Heart left ventricle (tissue), 16 donors: ENCODE data around the gene CHCT1. TPM values are rescaled to one million over a fixed set of nuclear protein-coding genes. Genes with fewer than 3 reads are reported as not detected.
A peak's percentile ranks its signal among the peaks of the same experiment; 100 is the strongest.

Experiments
- ATAC-seq, 4 donors: fragments of 200-7000 bp; cut with Tn5 transposase; one replicate each; pipeline ENCODE4 v1.9.1; 2020 to 2022; ENCODE audit warnings: moderate library complexity in 4 of 4, mild to moderate bottlenecking in 3 of 4, moderate number of reproducible peaks in 1 of 4
- DNase-seq, 5 donors: peaks; one replicate each; pipeline ENCODE4 v3.0.0-alpha.2; 2020
- H3K27ac ChIP-seq, 12 donors: fragments of 200-600 bp; sonication (generic) in 4 of 12; one replicate each; pipeline versions ENCODE4 v1.5.0 to v1.8.0; 2016 to 2022; ENCODE audit warnings: mild to moderate bottlenecking in 2 of 12
- H3K27me3 ChIP-seq, 9 donors: fragments of 200-600 bp; sonication (generic) in 2 of 9; one replicate each; pipeline versions ENCODE4 v1.5.1 to v1.8.0; 2016 to 2022; ENCODE audit warnings: mild to moderate bottlenecking in 3 of 9
- H3K36me3 ChIP-seq, 9 donors: fragments of 200-600 bp; sonication (generic) in 2 of 9; one replicate each; pipeline versions ENCODE4 v1.5.0 to v1.8.0; 2018 to 2022; ENCODE audit warnings: mild to moderate bottlenecking in 2 of 9
- H3K4me1 ChIP-seq, 12 donors: fragments of 200-600 bp; sonication (generic) in 4 of 12; one replicate each; pipeline versions ENCODE4 v1.5.0 to v1.8.0; 2016 to 2022; ENCODE audit warnings: mild to moderate bottlenecking in 3 of 12
- H3K4me3 ChIP-seq, 12 donors: fragments of 200-600 bp; sonication (generic) in 4 of 12; one replicate each; pipeline versions ENCODE4 v1.5.0 to v1.8.0; 2017 to 2022; ENCODE audit warnings: mild to moderate bottlenecking in 9 of 12, moderate library complexity in 4 of 12
- H3K9me3 ChIP-seq, 12 donors: fragments of 200-600 bp; sonication (generic) in 4 of 12; one replicate each; pipeline versions ENCODE4 v1.5.0 to v1.8.0; 2016 to 2022; ENCODE audit warnings: mild to moderate bottlenecking in 1 of 12
- CTCF ChIP-seq, 12 donors: fragments of 200-600 bp; sonication (generic) in 4 of 12; IDR thresholded peaks; one replicate each; pipeline versions ENCODE4 v1.5.0 to v1.8.0; 2018 to 2022; ENCODE audit warnings: antibody characterized with exemption in 12 of 12, mild to moderate bottlenecking in 5 of 12
- POLR2A ChIP-seq, 2 donors: fragments of 450-650 bp; IDR thresholded peaks; one replicate each; pipeline ENCODE4 v1.6.1; 2017; ENCODE audit warnings: antibody characterized with exemption in 2 of 2, mild to moderate bottlenecking in 2 of 2, moderate library complexity in 2 of 2
- WGBS, 4 donors: extraction: QIAGEN DNeasy Blood & Tissue Kit in 2 of 4; methylation state at CpG; one replicate each; pipeline versions ENCODE4 v1.1.5 to v1.1.7; 2013 to 2018; 5-methylcytosine and 5-hydroxymethylcytosine counted together
- intact Hi-C, 10 donors: fragments of 100-400 bp; cut with DNase I; formaldehyde crosslinking; loops; one replicate each; pipeline versions ENCODE4 v1.11.1 to v1.14.2; 2022
- polyA plus RNA-seq, 2 donors: library from polyadenylated mRNA; stranded (reverse); fragments of 200-250 nt; gene quantifications; one replicate each; pipeline ENCODE4 v1.2.3, GENCODE V29; 2013
- total RNA-seq, 9 donors: library from RNA; depleted of rRNA in 2 of 9; stranded (reverse); fragments of >200 nt in 2 of 9; fragmentation: NEBNext Ultra II Directional in 3 of 9; extraction: Animal tissue kit (Norgen Biotek cat#: 25700) in 3 of 9; gene quantifications; one replicate each; pipeline versions ENCODE4 v1.1.0 to v1.2.4, GENCODE V29; 2016 to 2023
- donor health status: ischemic (EF 13 %, LVEDD 7.1; RV severe dilation, severe dysfunction).
- donor health status: healthy with polysubstance abuse.
- donor health status: DM: no; HTN: yes; CAD: no.
- donor health status: DM: no; HTN: no; CAD: no.
- donor health status: ischemic (EF 25% LVEDD 6.9; RV normal size, moderate dysfunction).
- donor health status: ischemic (EF 25% LVEDD 5.7; RV mildly dilated, moderate dysfunction).
- donor health status: healthy.
- donor health status: DM: yes; HTN: yes; CAD: no.
- donor health status: ischemic (EF 35%, LVEDD 5.7; RV mildly dilated, moderate dysfunction).
- donor health status: nonischemic (EF 11% LVEDD 7.7; RV severe dilation, severe dysfunction).
- donor health status: DM: yes; HTN: yes; CAD: no.
- donor health status: PGD.
- donor health status: ischemic (EF 29% LVEDD 5.4; RV normal size, mild dysfunction).
- donor health status: nonischemic (EF 23%, LVEDD 6.1; RV moderate dilation, normal function).

CHCT1 gene
- total and polyA plus RNA-seq, 11 donors = 0.27 TPM; not detected in 10

- Histone ChIP-seq H3K36me3 (peaks cover 0 to 100% (median 97%) of the 10 kb centered on the region in 9 donors), H3K27me3 (no peaks in the 10 kb centered on the region), H3K9me3 (no peaks in the 10 kb centered on the region), H3K27ac (no peak overlapping the region), H3K4me1 (peaks cover 0 to 6% (median 0%) of the 10 kb centered on the region in 12 donors), H3K4me3 (no peak overlapping the region)
- TF ChIP-seq CTCF (IDR thresholded peaks at IDR 0.05) (no peak), POLR2A (IDR thresholded peaks at IDR 0.05) (no peak)
- no peak for ATAC-seq
- 94 to 97% (median 96%) methylated on average over 1 of the region's 1 CpG for WGBS, 4 donors
- intact Hi-C loops = loop anchor here in 5 of 10 donors (10.0 kb wide), 2 partner anchors 173 to 183 kb away; no protein-coding TSS in a partner anchor
- DNase-seq = no peak
Observed at GRCh38 chr17:60461584-60461983, 39.3 kb downstream of the CHCT1 start.

GRCh38 chr17:60463157-60463835 lies 41.0 kb downstream of the CHCT1 start:
- 64 to 74% (median 70%) methylated on average over 4 of the region's 4 CpGs for WGBS, 4 donors
- H3K9me3 ChIP-seq = no peaks in the 10 kb centered on the region
- no peak overlapping the region for H3K4me3 ChIP-seq
- H3K36me3 ChIP-seq = peaks cover 0 to 95% (median 85%) of the 10 kb centered on the region in 9 donors
- intact Hi-C loops = loop anchor here in 5 of 10 donors (10.0 kb wide), 2 partner anchors 172 to 182 kb away; no protein-coding TSS in a partner anchor
- DNase-seq = no peak
- TF ChIP-seq POLR2A (IDR thresholded peaks at IDR 0.05) = no peak
- no peak for TF ChIP-seq CTCF (IDR thresholded peaks at IDR 0.05)
- H3K4me1 ChIP-seq = peaks cover 0 to 13% (median 5%) of the 10 kb centered on the region in 12 donors
- H3K27ac ChIP-seq = no peak overlapping the region
- no peaks in the 10 kb centered on the region for H3K27me3 ChIP-seq
- ATAC-seq = peak in 1 of 4 donors; percentile 26

- WGBS, 4 donors = 97 to 100% (median 98%) methylated on average over 1 of the region's 1 CpG
- TF ChIP-seq POLR2A (IDR thresholded peaks at IDR 0.05) (no peak), CTCF (IDR thresholded peaks at IDR 0.05) (no peak)
Observed at GRCh38 chr17:60464343-60464742, 42.1 kb downstream of the CHCT1 start.

GRCh38 chr17:60468371-60468770 lies 46.1 kb downstream of the CHCT1 start:
- DNase-seq = no peak
- H3K27ac ChIP-seq = peak overlapping the region in 2 of 12 donors; percentile 6 to 25
- H3K4me1 ChIP-seq = peaks cover 0 to 33% (median 22%) of the 10 kb centered on the region in 12 donors
- intact Hi-C loops = loop anchor here in 5 of 10 donors (10.0 kb wide), 2 partner anchors 166 to 176 kb away; no protein-coding TSS in a partner anchor
- TF ChIP-seq POLR2A (IDR thresholded peaks at IDR 0.05) = no peak
- H3K27me3 ChIP-seq = no peaks in the 10 kb centered on the region
- H3K36me3 ChIP-seq = peaks cover 0 to 71% (median 41%) of the 10 kb centered on the region in 9 donors
- no peak overlapping the region for H3K4me3 ChIP-seq
- H3K9me3 ChIP-seq = no peaks in the 10 kb centered on the region
- no peak for ATAC-seq

More at GRCh38 chr17:60464343-60464742, 42.1 kb downstream of the CHCT1 start:
- no peak for DNase-seq
- Histone ChIP-seq H3K27ac (no peak overlapping the region), H3K4me3 (no peak overlapping the region), H3K36me3 (peaks cover 0 to 92% (median 74%) of the 10 kb centered on the region in 9 donors), H3K27me3 (no peaks in the 10 kb centered on the region), H3K4me1 (peaks cover 0 to 21% (median 12%) of the 10 kb centered on the region in 12 donors), H3K9me3 (no peaks in the 10 kb centered on the region)
- intact Hi-C loops = loop anchor here in 5 of 10 donors (10.0 kb wide), 2 partner anchors 170 to 180 kb away; no protein-coding TSS in a partner anchor
- ATAC-seq = no peak
